HAP-1 (cell line): ENCODE results near the gene LRRC42.

ENCODE experiments used
- DNase-seq, 2 experiments: peaks; one replicate each; pipeline ENCODE4 v3.0.0-alpha.2; 2016 to 2020; ENCODE audit warnings: low spot score in 2 of 2
- H3K27me3 ChIP-seq: fragments of 250-450 bp; sonication (Bioruptor Pico); 2 replicates; pipeline ENCODE4 v1.5.1; 2020; ENCODE audit warnings: low read depth, mild to moderate bottlenecking, moderate library complexity
- H3K36me3 ChIP-seq: fragments of 250-450 bp; sonication (Bioruptor Pico); replicated peaks from 2 replicates; pipeline ENCODE4 v1.5.1; 2020; ENCODE audit warnings: mild to moderate bottlenecking
- H3K4me1 ChIP-seq: fragments of 250-450 bp; sonication (Bioruptor Pico); 2 replicates; pipeline ENCODE4 v1.5.1; 2020; ENCODE audit warnings: mild to moderate bottlenecking
- H3K4me3 ChIP-seq: fragments of 250-450 bp; sonication (Bioruptor Pico); 2 replicates; pipeline ENCODE4 v1.5.1; 2020; ENCODE audit warnings: mild to moderate bottlenecking, moderate library complexity
- H3K9me3 ChIP-seq: fragments of 250-450 bp; sonication (Bioruptor Pico); 2 replicates; pipeline ENCODE4 v1.5.1; 2020; ENCODE audit warnings: mild to moderate bottlenecking, moderate library complexity
- in situ Hi-C: fragments of 300-500 bp; cut with MboI; formaldehyde crosslinking; loops from 3 replicates; pipeline ENCODE4 v1.14.3; 2020; ENCODE audit warnings: low sequenced_read_pairs, inconsistent platforms, mixed read lengths

Gene LRRC42

GRCh38 chr1:53945433-53946251 is 508 bp upstream of the LRRC42 start, which contains the start of gene IFT25:
TSS of gene IFT25 (minus strand) at chr1:53945699. CDS start at chr1:53940082, 5,617 bp downstream.
- DNase-seq = peak; percentile 87 to 97
- in situ Hi-C loops = no loop called here
- H3K4me1 ChIP-seq = peaks cover 24% of the 10 kb centered on the region

GRCh38 chr1:53947172-53947907 is 1.2 kb downstream of the LRRC42 start:
- in situ Hi-C loops = no loop called here
- peaks cover 30% of the 10 kb centered on the region for H3K4me1 ChIP-seq

More at GRCh38 chr1:53945433-53946251, 508 bp upstream of the LRRC42 start, which contains the start of gene IFT25:
- Histone ChIP-seq H3K4me3 (peak within 1 kb of the TSS; percentile 91), H3K36me3 (no peaks in the 10 kb centered on the region; the same call in 1 of the 2 replicates), H3K27me3 (no peaks in the 10 kb centered on the region), H3K9me3 (no peaks in the 10 kb centered on the region)

GRCh38 chr1:53948291-53948690 is 2.1 kb downstream of the LRRC42 start:
- Histone ChIP-seq H3K27me3 (no peaks in the 10 kb centered on the region), H3K4me3 (no peak overlapping the region), H3K4me1 (peaks cover 30% of the 10 kb centered on the region), H3K36me3 (peaks cover 14% of the 10 kb centered on the region), H3K9me3 (no peaks in the 10 kb centered on the region)
- in situ Hi-C loops = no loop called here
- no peak for DNase-seq

More at GRCh38 chr1:53947172-53947907, 1.2 kb downstream of the LRRC42 start:
- DNase-seq = no peak
- Histone ChIP-seq H3K36me3 (peaks cover 6% of the 10 kb centered on the region), H3K4me3 (peak overlapping the region; percentile 91), H3K9me3 (no peaks in the 10 kb centered on the region), H3K27me3 (no peaks in the 10 kb centered on the region)

GRCh38 chr1:53949023-53949990 is 3.2 kb downstream of the LRRC42 start:
- Histone ChIP-seq H3K9me3 (no peaks in the 10 kb centered on the region), H3K27me3 (no peaks in the 10 kb centered on the region), H3K4me1 (peaks cover 30% of the 10 kb centered on the region), H3K4me3 (no peak overlapping the region), H3K36me3 (peaks cover 17% of the 10 kb centered on the region)
- DNase-seq = peak in 1 of 2 experiments; percentile 63
- in situ Hi-C loops = no loop called here

GRCh38 chr1:53951697-53952096 is 5.5 kb downstream of the LRRC42 start:
- in situ Hi-C loops = loop anchor here (25.0 kb wide), 1 partner anchor 464 kb away; no protein-coding TSS in a partner anchor
- Histone ChIP-seq H3K9me3 (no peaks in the 10 kb centered on the region), H3K4me3 (no peak overlapping the region), H3K4me1 (peaks cover 33% of the 10 kb centered on the region), H3K36me3 (peaks cover 17% of the 10 kb centered on the region), H3K27me3 (no peaks in the 10 kb centered on the region)
- no peak for DNase-seq

- in situ Hi-C loops = loop anchor here (25.0 kb wide), 1 partner anchor 467 kb away; no protein-coding TSS in a partner anchor
- Histone ChIP-seq H3K4me3 (no peak overlapping the region), H3K9me3 (no peaks in the 10 kb centered on the region), H3K36me3 (peaks cover 17% of the 10 kb centered on the region), H3K4me1 (peaks cover 38% of the 10 kb centered on the region), H3K27me3 (no peaks in the 10 kb centered on the region)
- no peak for DNase-seq
These were observed 8.0 kb downstream of the LRRC42 start for GRCh38 chr1:53954128-53954527.

- peaks cover 27% of the 10 kb centered on the region for H3K4me1 ChIP-seq
- H3K9me3 ChIP-seq = no peaks in the 10 kb centered on the region
- no peaks in the 10 kb centered on the region for H3K27me3 ChIP-seq
- peaks cover 28% of the 10 kb centered on the region for H3K36me3 ChIP-seq
- in situ Hi-C loops = loop anchor here (5.0 to 25.0 kb wide), 2 partner anchors 94 to 469 kb away; no protein-coding TSS in a partner anchor
- DNase-seq = peak; percentile 30 to 32
- no peak overlapping the region for H3K4me3 ChIP-seq
These were observed 10.4 kb downstream of the LRRC42 start for GRCh38 chr1:53956308-53957168.

GRCh38 chr1:53957194-53957818 is 11.2 kb downstream of the LRRC42 start:
- Histone ChIP-seq H3K9me3 (no peaks in the 10 kb centered on the region), H3K27me3 (no peaks in the 10 kb centered on the region), H3K4me1 (peaks cover 27% of the 10 kb centered on the region), H3K36me3 (peaks cover 31% of the 10 kb centered on the region), H3K4me3 (no peak overlapping the region)
- no peak for DNase-seq
- in situ Hi-C loops = loop anchor here (5.0 to 25.0 kb wide), 2 partner anchors 95 to 470 kb away; no protein-coding TSS in a partner anchor

- DNase-seq = no peak
- Histone ChIP-seq H3K9me3 (no peaks in the 10 kb centered on the region), H3K27me3 (no peaks in the 10 kb centered on the region), H3K36me3 (peaks cover 36% of the 10 kb centered on the region), H3K4me1 (peaks cover 27% of the 10 kb centered on the region), H3K4me3 (no peak overlapping the region)
- in situ Hi-C loops = loop anchor here (5.0 to 25.0 kb wide), 2 partner anchors 97 to 472 kb away; no protein-coding TSS in a partner anchor
These were observed 13.6 kb downstream of the LRRC42 start for GRCh38 chr1:53959664-53960250.

GRCh38 chr1:53962395-53962794 is 16.2 kb downstream of the LRRC42 start:
- H3K9me3 ChIP-seq = no peaks in the 10 kb centered on the region
- in situ Hi-C loops = loop anchor here (25.0 kb wide), 1 partner anchor 475 kb away; no protein-coding TSS in a partner anchor
- peaks cover 13% of the 10 kb centered on the region for H3K4me1 ChIP-seq
- no peaks in the 10 kb centered on the region for H3K27me3 ChIP-seq
- H3K4me3 ChIP-seq = no peak overlapping the region
- no peak for DNase-seq
- peaks cover 47% of the 10 kb centered on the region for H3K36me3 ChIP-seq

- no peaks in the 10 kb centered on the region for H3K9me3 ChIP-seq
- DNase-seq = no peak
- no peaks in the 10 kb centered on the region for H3K27me3 ChIP-seq
- in situ Hi-C loops = loop anchor here (25.0 kb wide), 1 partner anchor 476 kb away; no protein-coding TSS in a partner anchor
- H3K4me3 ChIP-seq = no peak overlapping the region
- peaks cover 58% of the 10 kb centered on the region for H3K36me3 ChIP-seq
- H3K4me1 ChIP-seq = peaks cover 2% of the 10 kb centered on the region
These were observed 17.3 kb downstream of the LRRC42 start for GRCh38 chr1:53963460-53963859.
